Stimulated activated naive CD8-positive, alpha-beta T cell treated with anti-CD3 and anti-CD28 coated beads, Interleukin-15, amount 100 ng/mL, for 72 hours (primary cell): Measurements from ENCODE around the gene CDS1.
"Not testable (repeated sequence)": the region's sequence is repeated elsewhere in the genome, so short reads cannot be mapped to it uniquely, and the experiment has no call there.

Experiments
- ATAC-seq: fragments of 150-1000 bp; cut with Tn5 transposase; 2 replicates; pipeline ENCODE4 v1.10.0; 2021; ENCODE audit warnings: mild to moderate bottlenecking, moderate library complexity
- DNase-seq, 2 donors: peaks; one replicate each; pipeline ENCODE4 v3.0.0; 2021 to 2022
- H3K27ac Mint-ChIP-seq, 2 donors: one replicate each; pipeline ENCODE4 v1.8.0; 2022; ENCODE audit warnings: mild to moderate bottlenecking in 2 of 2, mixed read lengths in 2 of 2, moderate library complexity in 2 of 2
- H3K27me3 Mint-ChIP-seq: one replicate; pipeline ENCODE4 v1.8.0; 2022; ENCODE audit warnings: mixed read lengths
- H3K4me1 Mint-ChIP-seq: one replicate; pipeline ENCODE4 v1.8.0; 2022; ENCODE audit warnings: mild to moderate bottlenecking, mixed read lengths
- H3K4me3 Mint-ChIP-seq, 2 donors: one replicate each; pipeline ENCODE4 v1.8.0; 2022; ENCODE audit warnings: mild to moderate bottlenecking in 2 of 2, mixed read lengths in 2 of 2, moderate library complexity in 1 of 2
- H3K9me3 Mint-ChIP-seq, 2 donors: one replicate each; pipeline ENCODE4 v1.8.0; 2022; ENCODE audit warnings: mixed read lengths in 2 of 2

Gene CDS1

GRCh38 chr4:84582988-84583875, at the start of gene CDS1:
TSS of gene CDS1 (plus strand) at chr4:84583127. CDS start at chr4:84583402, 275 bp downstream.
- peaks cover 20% of the 10 kb centered on the region for H3K4me1 Mint-ChIP-seq
- ATAC-seq (peak; percentile 75), DNase-seq (peak; percentile 10 to 20)
- no peak within 1 kb of the TSS for H3K27ac Mint-ChIP-seq
- no peaks in the 10 kb centered on the region for H3K9me3 Mint-ChIP-seq
- peak within 1 kb of the TSS; percentile 80 to 89 for H3K4me3 Mint-ChIP-seq
- peaks cover 55% of the 10 kb centered on the region for H3K27me3 Mint-ChIP-seq

DNA sequence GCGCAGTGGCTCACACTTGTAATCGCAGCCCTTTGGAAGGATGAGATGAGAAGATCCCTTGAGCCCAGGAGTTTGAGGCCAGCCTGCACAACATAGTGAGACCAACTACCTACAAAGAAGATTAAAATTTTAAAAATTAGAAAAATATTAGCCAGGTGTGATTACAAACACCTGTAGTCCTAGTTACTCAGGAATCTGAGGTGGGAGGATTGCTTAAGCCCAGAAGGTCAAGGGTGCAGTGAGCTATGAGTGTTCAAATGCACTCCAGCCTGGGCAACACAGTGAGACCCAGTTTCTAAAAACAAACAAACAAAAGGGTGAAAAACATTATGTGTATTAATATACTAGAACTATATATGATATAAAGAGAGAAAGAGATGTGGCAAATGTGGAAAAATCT, 47.0 kb upstream of the CDS1 start:
- Mint-ChIP-seq H3K9me3 (no peaks in the 10 kb centered on the region), H3K4me3 (no peak overlapping the region), H3K27me3 (peaks cover 15% of the 10 kb centered on the region), H3K27ac (no peak overlapping the region), H3K4me1 (no peaks in the 10 kb centered on the region)
- ATAC-seq (no peak), DNase-seq (no peak)

DNA sequence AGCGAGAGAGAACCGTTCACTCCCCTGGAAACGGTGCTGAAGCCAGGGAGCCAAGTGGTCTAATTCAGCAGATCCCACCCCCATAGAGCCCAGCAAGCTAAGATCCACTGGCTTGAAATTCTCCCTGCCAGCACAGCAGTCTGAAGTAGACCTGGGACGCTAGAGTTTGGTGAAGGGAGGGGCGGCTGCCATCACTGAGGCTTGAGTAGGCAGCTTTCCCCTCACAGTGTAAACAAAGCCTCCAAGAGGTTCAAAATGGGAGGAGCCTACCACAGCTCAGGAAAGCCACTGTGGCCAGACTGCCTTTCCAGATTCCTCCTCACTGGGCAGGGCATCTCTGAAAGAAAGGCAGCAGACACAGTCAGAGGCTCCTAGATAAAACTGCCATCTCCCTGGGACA, 37.8 kb upstream of the CDS1 start:
- no peak overlapping the region for H3K4me3 Mint-ChIP-seq
- H3K4me1 Mint-ChIP-seq = no peaks in the 10 kb centered on the region
- no peak overlapping the region for H3K27ac Mint-ChIP-seq
- H3K9me3 Mint-ChIP-seq = no peaks in the 10 kb centered on the region
- ATAC-seq (no peak), DNase-seq (no peak)
- H3K27me3 Mint-ChIP-seq = peaks cover 19% of the 10 kb centered on the region

- ATAC-seq = no peak
- no peak overlapping the region for H3K27ac Mint-ChIP-seq
- H3K9me3 Mint-ChIP-seq = no peaks in the 10 kb centered on the region
- H3K4me3 Mint-ChIP-seq = no peak overlapping the region
- no peak for DNase-seq
- no peaks in the 10 kb centered on the region for H3K4me1 Mint-ChIP-seq
- peaks cover 19% of the 10 kb centered on the region for H3K27me3 Mint-ChIP-seq
Measured at GRCh38 chr4:84547211-84547610, 35.7 kb upstream of the CDS1 start.

- not testable (repeated sequence) for H3K4me3 Mint-ChIP-seq, DNase-seq, H3K4me1 Mint-ChIP-seq, H3K27ac Mint-ChIP-seq, H3K9me3 Mint-ChIP-seq, ATAC-seq
- peaks cover 19% of the 10 kb centered on the region for H3K27me3 Mint-ChIP-seq
Measured at GRCh38 chr4:84549191-84549590, 33.7 kb upstream of the CDS1 start.

GRCh38 chr4:84562156-84562555, 20.8 kb upstream of the CDS1 start:
- ATAC-seq = no peak
- no peak for DNase-seq
- H3K4me1 Mint-ChIP-seq = no peaks in the 10 kb centered on the region
- no peak overlapping the region for H3K4me3 Mint-ChIP-seq
- no peaks in the 10 kb centered on the region for H3K9me3 Mint-ChIP-seq
- H3K27ac Mint-ChIP-seq = no peak overlapping the region
- peaks cover 24% of the 10 kb centered on the region for H3K27me3 Mint-ChIP-seq

DNA sequence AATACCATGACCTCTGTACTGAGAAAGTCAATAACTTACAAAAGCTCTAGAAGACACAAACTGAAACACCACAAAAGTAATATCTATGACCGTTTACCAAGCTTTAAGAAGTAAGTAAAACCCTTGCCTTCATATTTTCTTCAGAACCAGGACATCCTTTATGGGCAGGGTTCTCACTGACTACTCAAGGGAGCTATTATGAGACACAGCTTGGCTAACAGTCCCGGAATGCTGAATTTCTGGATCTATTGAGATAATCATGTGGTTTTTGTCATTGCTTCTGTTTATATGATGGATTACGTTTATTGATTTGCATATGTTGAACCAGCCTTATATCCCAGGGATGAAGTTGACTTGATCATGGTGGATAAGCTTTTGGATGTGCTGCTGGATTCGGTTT, 19.9 kb upstream of the CDS1 start:
- Mint-ChIP-seq H3K4me3 (no peak overlapping the region), H3K4me1 (no peaks in the 10 kb centered on the region), H3K9me3 (no peaks in the 10 kb centered on the region), H3K27me3 (peaks cover 18% of the 10 kb centered on the region), H3K27ac (no peak overlapping the region)
- no peak for DNase-seq
- ATAC-seq = no peak

DNA sequence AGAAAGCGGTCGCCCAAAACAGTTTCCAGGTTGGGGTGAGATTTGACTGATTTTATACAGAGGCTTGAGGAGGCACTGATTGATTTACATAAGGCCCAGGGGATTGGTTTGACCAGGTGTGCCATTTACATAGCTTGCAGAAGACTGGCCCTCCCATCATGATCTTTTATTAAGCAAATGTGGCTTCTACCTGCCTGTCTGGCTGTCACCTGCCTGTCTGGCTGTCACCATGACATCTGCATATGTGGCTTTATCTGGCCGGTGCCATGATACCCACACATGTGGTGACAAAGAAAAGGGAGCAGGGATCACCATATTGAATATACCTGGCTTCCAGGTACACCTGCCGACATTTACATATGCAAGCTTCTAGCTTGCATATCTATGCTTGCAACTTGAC, 17.0 kb upstream of the CDS1 start:
- no peaks in the 10 kb centered on the region for H3K4me1 Mint-ChIP-seq
- DNase-seq = no peak
- no peak overlapping the region for H3K27ac Mint-ChIP-seq
- no peak for ATAC-seq
- H3K9me3 Mint-ChIP-seq = no peaks in the 10 kb centered on the region
- H3K4me3 Mint-ChIP-seq = no peak overlapping the region
- H3K27me3 Mint-ChIP-seq = peaks cover 34% of the 10 kb centered on the region

DNA sequence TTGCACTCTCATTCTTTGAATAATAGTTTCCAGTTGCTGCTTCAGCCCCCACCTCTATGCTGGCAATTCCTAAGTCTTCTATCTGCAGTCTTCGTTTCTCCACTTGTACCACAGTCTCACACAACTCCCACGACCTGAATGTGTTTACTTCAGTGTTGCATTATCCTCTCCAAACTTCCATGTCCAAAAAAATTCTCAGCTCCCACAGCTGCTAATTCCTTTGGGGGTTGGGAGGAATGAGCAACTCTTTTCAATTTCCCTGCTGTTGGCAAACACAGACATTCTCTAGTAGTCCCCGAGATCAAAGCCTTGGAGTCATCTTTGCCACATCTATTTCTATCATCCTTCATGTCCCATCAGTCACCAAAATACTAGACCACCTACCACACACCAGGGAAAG, 14.4 kb upstream of the CDS1 start:
- no peak for ATAC-seq
- H3K9me3 Mint-ChIP-seq = no peaks in the 10 kb centered on the region

DNA sequence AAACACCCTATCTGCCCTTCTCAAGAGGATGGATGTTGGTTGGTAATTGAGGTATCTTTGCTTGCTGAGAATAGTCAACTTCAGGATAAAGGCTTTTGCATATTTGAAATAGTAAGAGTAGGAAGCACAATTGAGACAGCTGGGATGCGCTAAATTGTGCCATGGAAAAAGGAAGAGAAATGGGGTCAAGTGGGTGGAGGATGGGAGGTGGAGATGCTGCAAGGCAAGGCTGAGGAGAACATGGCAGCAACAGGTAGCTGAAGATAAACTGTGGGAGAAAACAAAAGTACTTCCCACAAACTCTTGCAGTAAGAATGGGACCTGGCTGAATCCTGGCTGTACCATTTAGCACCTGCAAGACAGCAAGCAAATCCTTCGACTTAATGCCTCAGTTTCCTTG, 13.9 kb upstream of the CDS1 start:
- no peaks in the 10 kb centered on the region for H3K9me3 Mint-ChIP-seq
- no peak for DNase-seq
- peaks cover 12% of the 10 kb centered on the region for H3K4me1 Mint-ChIP-seq
- H3K27me3 Mint-ChIP-seq = peaks cover 32% of the 10 kb centered on the region
- H3K27ac Mint-ChIP-seq = no peak overlapping the region
- ATAC-seq = no peak
- no peak overlapping the region for H3K4me3 Mint-ChIP-seq

More for the DNA sequence above, 14.4 kb upstream of the CDS1 start:
- peaks cover 32% of the 10 kb centered on the region for H3K27me3 Mint-ChIP-seq
- no peak overlapping the region for H3K27ac Mint-ChIP-seq
- H3K4me3 Mint-ChIP-seq = no peak overlapping the region
- peaks cover 7% of the 10 kb centered on the region for H3K4me1 Mint-ChIP-seq
- DNase-seq = no peak

DNA sequence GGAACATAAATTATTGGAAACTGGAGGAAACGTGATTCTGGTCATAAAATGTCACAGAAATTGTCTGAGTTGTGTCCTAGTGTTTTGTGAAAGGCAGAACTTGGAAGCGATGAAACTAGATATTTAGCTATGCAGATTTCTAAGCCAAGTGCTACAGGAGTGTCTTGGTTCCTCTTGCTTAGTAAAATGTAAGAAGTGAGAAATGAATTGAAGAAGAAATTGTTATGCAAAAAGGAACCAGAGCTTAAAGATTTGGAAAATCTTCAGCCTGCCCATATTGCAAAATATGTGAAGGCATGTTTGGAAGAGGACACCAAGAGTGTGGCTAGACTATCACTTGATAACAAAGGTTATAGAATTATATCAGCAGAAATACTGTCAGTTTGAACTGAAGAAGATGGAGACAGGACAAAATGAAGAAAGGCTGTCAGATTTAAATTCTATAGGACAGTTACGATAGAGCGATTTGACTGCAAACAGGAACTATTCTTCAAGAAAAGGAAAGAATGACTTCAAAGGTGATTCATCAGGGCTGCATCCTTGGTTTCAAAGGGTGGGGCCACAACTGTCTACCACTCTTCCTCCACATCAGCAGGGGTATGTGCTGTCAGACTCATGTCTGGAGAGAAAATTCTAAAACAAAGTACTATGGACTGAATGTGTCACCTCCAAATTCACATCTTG, 9.4 kb upstream of the CDS1 start:
- peak; percentile 87 for ATAC-seq
- H3K9me3 Mint-ChIP-seq = no peaks in the 10 kb centered on the region
- DNase-seq = no peak
- H3K27me3 Mint-ChIP-seq = peaks cover 19% of the 10 kb centered on the region
- H3K27ac Mint-ChIP-seq = no peak overlapping the region
- H3K4me3 Mint-ChIP-seq = no peak overlapping the region
- H3K4me1 Mint-ChIP-seq = peaks cover 17% of the 10 kb centered on the region

- peak; percentile 38 for ATAC-seq
- no peaks in the 10 kb centered on the region for H3K9me3 Mint-ChIP-seq
- H3K4me3 Mint-ChIP-seq = no peak overlapping the region
- peaks cover 12% of the 10 kb centered on the region for H3K27me3 Mint-ChIP-seq
- peaks cover 17% of the 10 kb centered on the region for H3K4me1 Mint-ChIP-seq
- H3K27ac Mint-ChIP-seq = peak overlapping the region in 1 of 2 donors; percentile 58
- DNase-seq = no peak
Measured at GRCh38 chr4:84574069-84574720, 8.7 kb upstream of the CDS1 start.

DNA sequence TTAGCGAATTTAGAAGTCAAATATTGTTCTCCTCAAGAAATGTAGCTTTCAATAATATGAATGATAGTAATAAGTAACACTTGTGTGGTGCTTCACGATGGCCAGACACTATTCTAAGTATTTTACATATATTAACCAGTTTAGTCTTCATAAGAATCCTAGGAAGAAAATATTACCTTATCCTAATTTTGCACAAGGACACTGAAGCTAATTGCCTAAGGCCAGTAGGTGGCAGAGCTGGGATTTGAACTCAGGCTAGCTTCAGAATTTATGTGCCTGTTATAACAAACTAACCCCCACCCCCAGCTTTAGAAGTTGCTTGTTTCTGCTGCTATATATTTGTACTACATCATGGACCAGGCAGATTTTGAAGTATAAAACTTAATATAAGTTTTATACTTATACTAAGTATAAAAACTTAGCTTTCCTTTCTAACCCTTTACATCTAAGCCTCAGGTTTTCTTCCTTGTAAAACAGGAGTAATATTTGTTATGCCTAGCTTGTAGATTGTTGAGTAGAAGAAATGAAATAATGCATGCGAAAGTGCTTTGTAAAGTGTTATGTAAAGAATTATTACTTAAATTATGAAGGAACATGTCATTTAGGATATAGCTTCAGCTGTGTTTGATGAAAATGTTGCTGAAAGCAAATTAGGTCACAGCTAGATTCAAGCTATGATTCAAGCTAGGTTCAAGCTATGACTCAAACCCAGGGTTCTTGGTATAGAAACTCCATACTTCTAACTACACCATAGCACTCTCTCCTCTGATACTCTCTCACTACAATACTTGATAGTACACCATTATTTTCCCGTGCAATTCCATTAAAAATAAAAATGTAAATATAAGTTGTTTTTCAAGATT, 4.2 kb upstream of the CDS1 start:
- Mint-ChIP-seq H3K9me3 (no peaks in the 10 kb centered on the region), H3K4me1 (peaks cover 20% of the 10 kb centered on the region), H3K4me3 (no peak overlapping the region), H3K27ac (no peak overlapping the region), H3K27me3 (peaks cover 22% of the 10 kb centered on the region)
- ATAC-seq = no peak
- DNase-seq = no peak

GRCh38 chr4:84579403-84579776, 3.5 kb upstream of the CDS1 start:
- Mint-ChIP-seq H3K9me3 (no peaks in the 10 kb centered on the region), H3K4me1 (peaks cover 20% of the 10 kb centered on the region), H3K27ac (no peak overlapping the region), H3K4me3 (no peak overlapping the region), H3K27me3 (peaks cover 28% of the 10 kb centered on the region)
- ATAC-seq (no peak), DNase-seq (no peak)

DNA sequence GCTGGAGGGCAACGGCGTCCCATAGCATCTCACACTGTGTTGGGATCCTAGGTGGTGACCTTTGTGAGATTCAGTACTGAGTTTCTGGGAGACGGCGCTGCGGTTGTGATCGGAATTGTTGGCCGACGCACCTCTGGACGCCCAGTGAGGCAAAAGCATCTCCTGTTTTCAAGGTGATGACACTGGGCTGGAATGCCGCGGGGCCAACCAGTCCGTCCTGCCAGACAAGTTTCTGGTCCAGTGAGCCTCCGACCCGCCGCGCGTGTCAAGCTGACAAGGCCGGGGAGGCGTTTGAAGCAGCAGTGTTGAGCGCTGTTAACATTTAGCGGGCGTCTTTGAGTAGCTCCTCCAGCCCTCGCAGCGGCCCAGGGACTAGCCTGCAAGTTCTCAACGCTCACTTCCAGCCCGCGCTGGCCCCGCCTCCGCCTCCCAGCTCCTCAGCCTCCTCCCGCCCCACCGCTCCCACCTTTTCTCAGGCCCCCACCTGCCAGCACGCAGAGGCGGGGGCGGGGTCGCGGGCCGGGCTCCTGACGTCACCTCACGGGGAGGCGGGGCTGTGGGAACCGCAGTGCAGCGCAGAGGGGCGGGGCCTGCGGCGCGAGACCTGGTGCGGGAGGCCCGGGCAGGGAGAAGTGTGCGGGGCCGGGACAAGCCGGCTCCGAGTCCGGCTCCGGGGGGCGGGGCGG, 482 bp upstream of the CDS1 start:
- ATAC-seq (peak; percentile 83), DNase-seq (peak; percentile 86 to 87)
- Mint-ChIP-seq H3K27ac (no peak overlapping the region), H3K4me1 (peaks cover 20% of the 10 kb centered on the region), H3K9me3 (no peaks in the 10 kb centered on the region), H3K27me3 (peaks cover 53% of the 10 kb centered on the region), H3K4me3 (peak overlapping the region; percentile 49 to 89)
